NCI-H1048 (cell line): ENCODE measurements around the gene RASL10A.

Experiments used
- DNase-seq: peaks from one replicate; lab custom pipeline; 2025; lab: John Stamatoyannopoulos, UW

Gene RASL10A

DNA sequence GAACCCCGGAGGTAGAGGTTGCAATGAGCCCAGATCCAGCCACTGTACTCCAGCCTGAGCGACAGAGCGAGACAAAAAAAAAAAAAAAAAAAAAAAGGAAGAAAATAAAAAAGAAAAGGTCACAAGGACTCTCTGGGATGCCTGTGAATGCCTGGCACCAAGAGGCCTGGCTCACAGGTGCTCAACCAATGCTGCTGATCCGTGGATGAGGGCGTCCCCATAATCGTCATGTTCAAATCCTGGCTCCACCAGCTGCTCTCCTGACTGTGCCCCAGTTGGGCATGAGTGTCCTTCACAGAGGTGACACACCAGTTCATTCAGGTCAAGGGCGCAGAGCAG lies 9.7 kb downstream of the RASL10A start:
- no peak for DNase-seq

- no peak for DNase-seq
These were observed 12.6 kb downstream of the RASL10A start for GRCh38 chr22:29302681-29303465.

DNA sequence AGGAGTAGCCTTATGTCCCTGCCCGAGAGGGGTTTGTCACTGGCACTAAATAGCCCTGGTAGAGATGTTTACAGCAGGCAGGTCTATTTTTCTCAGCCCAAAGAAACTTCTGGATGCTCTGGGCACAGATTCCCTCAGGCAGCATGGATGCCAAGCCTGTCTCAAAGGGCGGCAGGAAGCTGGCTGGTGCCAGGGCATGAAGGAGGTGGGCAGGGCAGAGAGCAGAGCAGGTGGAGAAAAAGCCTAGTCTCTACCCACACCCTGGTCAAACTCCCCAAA lies 13.2 kb downstream of the RASL10A start:
- no peak for DNase-seq

DNA sequence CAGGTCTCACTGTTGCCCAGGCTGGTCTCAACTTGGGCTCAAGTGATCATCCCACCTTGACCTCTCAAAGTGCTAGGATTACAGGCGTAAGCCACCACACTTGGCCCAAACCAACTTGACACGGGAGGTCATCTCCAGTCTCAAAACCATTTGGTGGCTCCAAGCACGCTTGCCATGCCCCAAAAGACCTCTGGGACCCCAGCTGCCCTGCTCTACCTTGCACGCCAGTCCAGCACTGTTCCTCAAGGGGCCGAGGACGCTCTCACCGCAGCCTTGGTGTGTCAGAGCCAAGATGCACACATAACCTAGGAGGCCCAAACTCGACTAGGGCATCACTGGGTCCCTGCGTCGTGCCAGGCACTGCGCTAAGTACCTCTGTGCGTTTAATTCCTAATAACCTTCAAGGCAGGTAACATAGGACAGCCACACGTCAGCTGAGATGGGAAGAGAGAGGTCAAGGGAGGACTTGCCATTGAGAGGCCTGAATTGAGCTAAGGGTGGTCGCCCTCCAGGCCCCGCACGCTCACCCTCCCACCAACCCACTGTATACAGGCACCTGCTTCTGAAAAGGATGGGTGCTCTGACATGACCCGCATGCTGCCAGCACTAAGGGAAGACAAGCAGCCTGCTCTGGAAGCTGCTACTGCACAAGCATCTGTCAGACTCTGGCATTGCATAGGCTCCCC lies 13.6 kb downstream of the RASL10A start:
- no peak for DNase-seq

DNA sequence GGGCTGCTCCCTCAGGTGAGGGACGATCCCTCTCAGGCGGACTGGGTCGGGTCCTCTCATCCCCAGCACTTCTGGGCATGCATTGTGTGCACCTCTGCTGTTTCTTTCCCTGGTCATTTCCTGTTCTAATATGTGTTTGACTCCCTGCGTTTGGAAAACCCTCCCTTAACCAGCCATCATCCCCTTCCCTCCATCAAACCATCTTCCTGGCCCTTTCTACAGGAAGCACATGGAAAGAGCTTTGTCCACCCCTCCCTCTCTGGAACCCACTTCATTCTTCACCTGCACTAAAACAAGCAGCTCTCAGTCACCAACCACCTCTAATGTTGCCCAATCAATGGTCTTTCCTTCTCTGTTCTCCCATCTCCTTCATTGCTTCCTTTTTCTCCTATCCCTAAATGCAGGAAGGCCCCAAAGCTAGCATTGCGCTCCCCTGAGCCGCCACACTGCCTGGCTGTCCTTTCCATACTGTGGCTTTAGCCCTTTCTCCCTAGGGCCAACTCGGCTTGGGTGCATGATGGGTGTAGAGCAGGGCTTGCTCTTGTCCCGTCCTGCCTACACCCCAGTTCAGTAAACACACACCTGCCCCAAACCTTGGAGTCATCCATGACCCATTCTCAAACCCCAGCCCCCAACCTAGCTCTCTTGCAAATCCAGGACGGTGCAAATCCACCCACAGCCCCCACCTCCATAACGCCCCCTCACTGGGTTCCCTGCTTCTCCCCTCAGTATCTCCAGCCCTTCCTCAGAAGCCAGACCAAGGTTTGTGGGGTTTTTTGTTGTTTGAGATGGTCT lies 14.5 kb downstream of the RASL10A start:
- DNase-seq, result no peak

GRCh38 chr22:29300467-29300806 lies 15.1 kb downstream of the RASL10A start:
- DNase-seq, result no peak

DNA sequence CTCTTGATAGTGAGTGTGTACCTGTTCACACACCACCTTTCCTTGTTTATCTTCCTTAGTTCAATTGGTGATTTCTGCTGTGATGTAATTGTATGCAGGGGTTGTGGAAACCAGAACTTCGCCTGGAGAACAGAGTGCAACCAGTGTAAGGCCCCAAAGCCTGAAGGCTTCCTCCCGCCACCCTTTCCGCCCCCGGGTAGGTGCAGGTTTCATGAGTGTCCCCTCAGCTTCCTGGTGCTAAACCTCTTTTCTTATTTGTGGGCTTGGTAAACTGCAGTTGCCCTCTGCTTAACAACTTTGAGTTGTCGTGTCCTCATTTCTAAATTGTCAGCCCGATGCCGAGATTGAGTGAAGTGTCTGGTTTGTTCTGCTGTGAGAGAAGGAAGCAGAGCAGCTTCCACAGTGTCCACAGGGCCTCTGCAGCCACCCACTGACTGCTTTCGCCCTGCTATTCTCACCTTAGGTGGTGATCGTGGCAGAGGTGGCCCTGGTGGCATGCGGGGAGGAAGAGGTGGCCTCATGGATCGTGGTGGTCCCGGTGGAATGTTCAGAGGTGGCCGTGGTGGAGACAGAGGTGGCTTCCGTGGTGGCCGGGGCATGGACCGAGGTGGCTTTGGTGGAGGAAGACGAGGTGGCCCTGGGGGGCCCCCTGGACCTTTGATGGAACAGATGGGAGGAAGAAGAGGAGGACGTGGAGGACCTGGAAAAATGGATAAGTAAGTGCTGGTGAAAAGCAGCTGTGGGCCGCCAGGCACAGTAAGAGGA lies 16.2 kb downstream of the RASL10A start:
- DNase-seq, result no peak

GRCh38 chr22:29298641-29299040 lies 16.9 kb downstream of the RASL10A start:
- no peak for DNase-seq

- no peak for DNase-seq
These were observed 23.1 kb downstream of the RASL10A start for GRCh38 chr22:29292379-29292778.

GRCh38 chr22:29291215-29291614 lies 24.3 kb downstream of the RASL10A start:
- no peak for DNase-seq

DNA sequence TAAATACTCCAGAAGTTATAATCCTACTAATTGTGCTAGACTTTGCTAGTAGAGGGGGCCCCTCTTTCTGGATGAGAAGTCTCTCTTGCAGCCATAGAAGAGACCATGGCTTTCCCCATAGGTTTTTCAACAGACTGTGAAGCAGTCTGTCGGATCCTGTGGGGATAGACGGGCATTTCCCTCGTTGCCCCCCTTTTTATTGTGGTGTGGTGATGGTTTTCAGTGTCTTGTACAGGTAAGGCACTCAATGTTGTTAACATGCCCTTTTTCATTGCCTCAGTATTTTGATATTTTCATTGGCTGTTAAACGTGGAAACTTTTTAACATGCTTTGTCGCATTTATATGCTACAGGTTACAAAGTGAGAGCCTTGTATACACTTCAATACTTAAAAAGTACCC lies 25.4 kb downstream of the RASL10A start:
- DNase-seq, result no peak

DNA sequence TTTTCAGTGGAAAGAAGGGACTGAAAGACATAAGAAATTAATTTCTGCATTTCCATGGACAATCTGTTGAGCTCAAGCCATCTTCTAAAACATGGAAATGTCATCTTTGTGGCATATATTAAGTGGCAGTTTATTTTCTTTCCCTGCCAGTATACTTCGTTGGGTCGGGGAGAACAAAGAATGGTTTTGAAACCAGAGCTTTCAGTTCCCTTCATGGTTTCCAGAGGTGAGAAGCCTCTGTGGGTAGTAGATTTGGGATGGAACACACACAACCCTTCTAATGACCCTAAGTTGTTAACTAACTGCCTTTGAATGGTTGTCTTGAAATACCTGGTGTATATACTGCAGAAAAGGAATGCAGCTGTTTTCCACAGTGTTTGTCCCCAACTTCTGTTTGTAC lies 26.7 kb downstream of the RASL10A start:
- DNase-seq, result no peak

DNA sequence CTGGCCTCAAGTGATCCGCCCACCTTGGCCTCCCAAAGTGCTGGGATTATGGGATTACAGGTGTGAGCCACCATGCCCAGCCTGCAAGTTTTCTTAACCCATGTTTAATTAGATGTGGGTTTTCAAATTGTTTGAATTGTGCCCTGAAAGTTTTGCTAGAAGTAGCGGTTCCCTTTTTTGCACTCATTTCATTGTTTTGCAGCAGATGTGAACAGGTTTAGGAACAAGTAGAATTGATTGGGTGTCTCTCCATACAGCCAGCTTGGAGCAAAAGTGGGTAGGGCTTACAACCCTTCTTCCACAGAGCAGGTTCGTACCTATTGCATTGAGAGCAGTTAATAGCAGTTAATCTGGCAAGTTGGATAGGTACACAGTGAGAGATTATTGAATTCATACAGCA lies 31.3 kb downstream of the RASL10A start:
- DNase-seq, result no peak

- no peak for DNase-seq
These were observed 37.6 kb downstream of the RASL10A start for GRCh38 chr22:29277927-29278326.

DNA sequence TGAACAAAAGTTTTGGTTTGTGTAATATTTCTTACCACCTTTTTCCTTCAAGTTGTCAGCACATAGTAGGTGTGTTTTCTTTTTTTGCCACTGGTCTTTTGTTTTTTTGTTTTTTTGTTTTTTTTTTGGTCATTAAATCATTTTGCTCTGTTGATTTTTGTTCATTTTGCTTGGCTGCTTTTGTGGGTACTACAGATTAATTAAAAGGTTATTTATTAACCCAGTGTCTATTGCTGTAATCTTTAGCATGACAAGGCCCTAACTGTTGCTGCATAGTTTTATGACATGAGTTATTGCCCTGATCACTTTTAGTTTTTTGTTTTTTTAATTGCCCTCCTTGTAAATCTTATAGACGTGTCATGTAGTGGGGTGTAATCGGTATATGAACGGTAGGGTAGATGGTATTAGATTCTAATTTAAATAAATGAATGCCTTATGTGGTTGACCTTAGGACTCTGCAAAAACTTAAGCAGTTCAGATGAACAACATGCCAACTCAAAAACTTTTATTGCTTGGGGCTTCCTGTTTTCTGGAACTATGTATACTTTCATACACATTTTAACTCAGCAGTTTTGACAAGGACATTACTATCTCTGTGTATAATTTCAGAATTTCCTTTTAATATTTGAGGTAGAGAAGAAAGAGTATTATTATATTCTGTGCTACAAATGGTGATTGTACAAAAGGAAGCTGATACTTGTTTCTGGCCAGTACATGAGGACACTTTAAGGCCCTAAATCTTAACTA lies 39.5 kb downstream of the RASL10A start:
- no peak for DNase-seq

DNA sequence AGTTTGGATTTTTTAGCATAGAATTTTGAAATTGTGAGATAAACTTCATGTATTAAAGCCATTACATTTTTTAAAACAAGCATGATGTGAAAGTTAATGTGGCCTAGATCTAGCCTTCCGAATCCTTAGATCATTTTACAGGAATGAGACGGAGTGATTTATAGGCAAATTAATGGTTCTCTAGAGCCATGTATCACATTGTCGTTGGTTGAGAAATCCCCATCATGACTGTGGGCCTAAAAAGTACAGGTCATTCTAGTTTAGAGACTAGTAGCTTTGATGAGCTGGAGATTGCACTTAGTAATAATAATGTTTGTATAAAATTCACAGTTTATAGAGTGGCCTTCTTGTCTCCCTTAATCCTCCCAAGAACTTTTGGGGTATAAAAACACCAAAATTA lies 40.3 kb downstream of the RASL10A start:
- no peak for DNase-seq

GRCh38 chr22:29272624-29273023 lies 42.9 kb downstream of the RASL10A start:
- DNase-seq, result no peak

DNA sequence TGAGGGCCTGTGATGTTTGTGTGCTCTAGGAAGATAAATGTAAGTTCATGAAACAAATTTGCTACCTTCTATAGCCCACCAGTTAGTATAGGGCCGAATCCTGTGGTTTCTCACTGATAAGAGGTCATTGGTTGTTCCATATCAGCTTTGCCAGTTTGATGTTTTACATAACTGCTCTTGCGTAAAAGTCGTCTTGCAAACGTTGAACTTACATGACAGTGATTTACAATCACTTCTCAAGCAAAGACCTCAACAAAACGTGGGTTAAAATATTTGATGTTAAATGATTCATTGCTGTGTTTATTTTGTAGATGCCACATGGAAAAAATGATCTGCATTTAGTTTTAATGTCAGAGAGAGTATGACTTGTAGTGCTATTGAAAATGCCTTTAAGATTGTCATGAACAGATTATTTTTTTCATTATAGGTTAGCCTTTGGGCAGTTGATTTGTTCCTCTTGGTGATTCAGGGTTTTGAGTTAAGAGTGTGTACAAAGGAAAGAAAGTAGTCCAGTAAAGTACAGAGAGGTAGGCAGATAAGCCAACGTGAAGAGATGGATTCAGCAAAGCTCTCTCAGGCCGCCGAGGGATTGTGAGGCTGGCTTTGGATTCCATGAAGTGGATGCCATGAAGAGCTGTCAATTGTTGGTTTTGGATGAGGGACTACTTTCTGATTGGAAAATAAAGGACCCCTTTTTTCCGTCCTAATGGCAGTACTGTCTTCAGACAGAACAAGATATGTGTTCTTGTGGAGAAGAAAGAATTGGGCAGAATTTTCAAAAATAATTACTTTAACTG lies 44.8 kb downstream of the RASL10A start:
- DNase-seq, result no peak

DNA sequence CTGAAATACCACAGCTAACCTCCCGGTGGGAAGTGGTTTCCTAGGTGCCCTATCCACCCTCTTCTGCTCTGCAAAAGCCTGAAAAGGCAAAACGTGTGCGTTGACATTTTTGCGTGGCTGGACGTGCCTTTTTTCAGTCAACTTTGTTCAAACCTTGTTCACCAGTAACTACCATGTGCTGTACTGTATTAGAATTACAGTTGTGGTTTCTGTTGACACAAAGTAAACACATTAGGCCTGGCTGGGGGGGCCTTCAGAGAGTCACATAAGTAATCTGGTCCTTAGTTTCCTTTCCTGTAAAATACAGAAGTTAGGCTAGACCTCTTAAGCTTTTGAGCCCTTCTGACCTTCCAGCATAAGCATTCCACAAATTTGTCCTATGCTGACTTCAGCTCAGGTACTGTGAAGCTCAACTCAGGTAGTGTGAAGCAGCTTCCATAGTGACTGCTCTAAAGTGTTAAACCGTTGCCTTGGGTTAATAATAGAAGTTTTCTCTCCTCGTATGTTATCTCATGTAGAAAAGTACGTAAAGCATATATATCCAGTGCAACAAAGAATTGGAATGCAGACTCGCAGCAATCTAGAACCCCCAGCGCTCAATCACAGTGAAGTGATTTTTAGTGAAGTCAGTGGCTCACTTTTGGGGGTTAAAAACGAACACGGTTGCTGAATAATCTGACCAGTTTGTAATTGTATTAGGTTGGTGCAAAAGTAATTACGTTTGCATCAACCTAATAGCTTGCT lies 45.6 kb downstream of the RASL10A start:
- DNase-seq, result no peak

- no peak for DNase-seq
These were observed 46.3 kb downstream of the RASL10A start for GRCh38 chr22:29269230-29269604.
